ENCODE data around the gene CUX1.

CUX1 gene

GRCh38 chr7:101770466-101770865 lies 47.0 kb upstream of the CUX1 start:
- Histone ChIP-seq H3K4me3 (ENCODE audit: low read depth, low read length) (no peak overlapping the region), H3K4me1 (ENCODE audit: control insufficient read depth, insufficient read depth, low read length) (no peaks in the 10 kb centered on the region), H3K36me3 (ENCODE audit: control insufficient read depth in 2 of 2, insufficient read depth in 1 of 2, low read length in 2 of 2) (no peaks in the 10 kb centered on the region), H3K27ac (ENCODE audit: extremely low read depth, low read depth, low read length) (no peak overlapping the region), H3K9me3 (ENCODE audit: control insufficient read depth, insufficient read depth, low read depth, low read length) (no peaks in the 10 kb centered on the region)
- ChIA-PET POLR2A (interaction anchor here (0.6 kb wide), 1 partner anchor 46 kb away, joined by 3 read pairs; no protein-coding TSS in a partner anchor), CTCF (interaction anchor here (0.6 kb wide), 1 partner anchor 29 kb away, joined by 4 read pairs; no protein-coding TSS in a partner anchor)
- no peak for TF ChIP-seq SETDB1 (IDR thresholded peaks at IDR 0.05; ENCODE audit: insufficient read length, low read length)
- TF ChIP-seq PRDM1 (tag by site-specific recombination; IDR thresholded peaks at IDR 0.05), result peak; percentile 97
- peak; percentile 99 for TF ChIP-seq ZNF366 (tag by site-specific recombination; conservative IDR thresholded peaks at IDR 0.05)

DNA sequence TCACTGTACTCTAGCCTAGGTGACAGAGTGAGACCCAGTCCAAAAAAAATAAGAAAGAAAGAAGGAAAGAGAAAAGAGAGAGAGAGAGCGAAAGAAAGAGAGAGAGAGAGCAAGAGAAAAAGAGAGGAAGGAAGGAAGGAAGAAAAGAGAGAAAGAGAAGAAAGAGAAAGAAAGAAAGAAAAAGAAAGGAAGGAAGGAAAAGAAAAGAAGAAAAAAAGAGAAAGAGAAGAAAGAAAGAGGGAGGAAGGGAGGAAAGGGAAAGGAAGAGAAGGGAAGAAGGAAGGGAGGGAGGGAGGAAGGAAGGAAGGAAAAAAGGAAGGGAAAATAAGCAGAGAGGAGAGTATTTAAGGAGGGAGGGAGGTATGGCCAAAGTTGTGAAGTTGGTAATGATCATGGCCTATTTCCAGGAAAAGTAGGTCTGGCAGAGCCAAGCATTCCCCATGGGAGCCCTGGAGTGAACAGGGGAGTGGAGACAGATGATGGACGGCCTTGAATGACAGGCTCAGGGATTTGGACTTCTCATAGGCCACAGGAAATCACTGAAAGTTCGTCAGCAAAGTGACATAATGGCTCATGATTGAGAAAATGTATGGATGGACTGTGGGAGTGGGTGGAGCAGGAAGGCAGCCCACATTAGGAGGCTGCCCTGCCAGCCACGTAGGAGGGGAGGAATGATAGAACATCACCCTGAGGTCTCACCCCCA lies 44.8 kb upstream of the CUX1 start:
- H3K4me3 ChIP-seq (ENCODE audit: low read depth, low read length), result no peak overlapping the region
- H3K27ac ChIP-seq (ENCODE audit: extremely low read depth, low read depth, low read length), result no peak overlapping the region
- ChIA-PET POLR2A (no interaction called here), CTCF (no interaction called here)
- peak; percentile 18; the same call in 1 of the 2 replicates for TF ChIP-seq ZNF2 (tag by site-specific recombination; IDR thresholded peaks at IDR 0.05)
- TF ChIP-seq ZNF366 (tag by site-specific recombination; conservative IDR thresholded peaks at IDR 0.05), result peak; percentile 95
- peak; percentile 66; the same call in 1 of the 2 replicates for TF ChIP-seq TSHZ1 (tag by site-specific recombination; IDR thresholded peaks at IDR 0.05; ENCODE audit: borderline replicate concordance)
- TF ChIP-seq ZNF623 (tag by site-specific recombination; IDR thresholded peaks at IDR 0.05), result no peak
- TF ChIP-seq ZNF596 (tag by site-specific recombination; IDR thresholded peaks at IDR 0.05), result 0 out of 2 replicates have a peak, but pooled peaks have one; percentile 20
- TF ChIP-seq EGR2 (tag by site-specific recombination; IDR thresholded peaks at IDR 0.05; ENCODE audit: low read depth), result peak; percentile 66
- TF ChIP-seq ZFHX2 (tag by site-specific recombination; conservative IDR thresholded peaks at IDR 0.05), result peak; percentile 80
- TF ChIP-seq ZNF521 (tag by site-specific recombination; IDR thresholded peaks at IDR 0.05), result no peak
- peak; percentile 96 for TF ChIP-seq PRDM1 (tag by site-specific recombination; IDR thresholded peaks at IDR 0.05)
- no peak for TF ChIP-seq ZBTB49 (tag by site-specific recombination; IDR thresholded peaks at IDR 0.05; ENCODE audit: low read depth)
- TF ChIP-seq ZNF510 (tag by site-specific recombination; IDR thresholded peaks at IDR 0.05; ENCODE audit: insufficient replicate concordance), result no peak
- no peak for TF ChIP-seq ZNF747 (tag by site-specific recombination; IDR thresholded peaks at IDR 0.05)
- peak; percentile 28; the same call in 1 of the 2 replicates for TF ChIP-seq SP2 (tag by site-specific recombination; IDR thresholded peaks at IDR 0.05)
- TF ChIP-seq ZBTB17 (tag by site-specific recombination; IDR thresholded peaks at IDR 0.05), result 0 out of 2 replicates have a peak, but pooled peaks have one; percentile 42
- TF ChIP-seq WT1 (tag by site-specific recombination; IDR thresholded peaks at IDR 0.05), result peak; percentile 67
- H3K9me3 ChIP-seq (ENCODE audit: control insufficient read depth, insufficient read depth, low read depth, low read length), result no peaks in the 10 kb centered on the region
- no peaks in the 10 kb centered on the region for H3K36me3 ChIP-seq (ENCODE audit: control insufficient read depth in 2 of 2, insufficient read depth in 1 of 2, low read length in 2 of 2)
- no peaks in the 10 kb centered on the region for H3K4me1 ChIP-seq (ENCODE audit: control insufficient read depth, insufficient read depth, low read length)
